HG03342 (cell line): ENCODE data around the gene COL23A1.
"Not testable (repeated sequence)": the region's sequence is repeated elsewhere in the genome, so short reads cannot be mapped to it uniquely, and the experiment has no call there.

Source experiments
- ATAC-seq: cut with Tn5 transposase; IDR thresholded peaks from one replicate; pipeline ENCODE4 v1.9.1; 2021; ENCODE audit warnings: mild to moderate bottlenecking, moderate library complexity; ENCODE audit not compliant: unreplicated experiment

COL23A1 gene

GRCh38 chr5:178385496-178385890 is 204.7 kb downstream of the COL23A1 start:
- no peak for ATAC-seq

GRCh38 chr5:178384816-178385495 is 205.2 kb downstream of the COL23A1 start:
- ATAC-seq: no peak

- ATAC-seq: no peak
Measured at GRCh38 chr5:178383919-178384815, 206.0 kb downstream of the COL23A1 start.

- ATAC-seq: no peak
Measured at GRCh38 chr5:178383301-178383918, 206.8 kb downstream of the COL23A1 start.

GRCh38 chr5:178382754-178383164 is 207.4 kb downstream of the COL23A1 start:
- no peak for ATAC-seq

- no peak for ATAC-seq
Measured at GRCh38 chr5:178381921-178382695, 208.1 kb downstream of the COL23A1 start.

- ATAC-seq: no peak
Measured at GRCh38 chr5:178381206-178381605, 209.0 kb downstream of the COL23A1 start.

- ATAC-seq: no peak
Measured at GRCh38 chr5:178380541-178381074, 209.6 kb downstream of the COL23A1 start.

GRCh38 chr5:178380086-178380485 is 210.1 kb downstream of the COL23A1 start:
- no peak for ATAC-seq

GRCh38 chr5:178378527-178379484 is 211.4 kb downstream of the COL23A1 start:
- no peak for ATAC-seq

- ATAC-seq: no peak
Measured at GRCh38 chr5:178377583-178378270, 212.5 kb downstream of the COL23A1 start.

- no peak for ATAC-seq
Measured at GRCh38 chr5:178376921-178377582, 213.1 kb downstream of the COL23A1 start.

GRCh38 chr5:178375348-178375747 is 214.8 kb downstream of the COL23A1 start:
- ATAC-seq: no peak

- no peak for ATAC-seq
Measured at GRCh38 chr5:178373711-178374110, 216.5 kb downstream of the COL23A1 start.

- ATAC-seq: no peak
Measured at GRCh38 chr5:178372142-178372571, 218.0 kb downstream of the COL23A1 start.

- no peak for ATAC-seq
Measured at GRCh38 chr5:178371362-178372111, 218.7 kb downstream of the COL23A1 start.

- ATAC-seq: no peak
Measured at GRCh38 chr5:178370102-178370501, 220.1 kb downstream of the COL23A1 start.

GRCh38 chr5:178369469-178369868 is 220.7 kb downstream of the COL23A1 start:
- not testable (repeated sequence) for ATAC-seq
